Panc1 (cell line): Measurements from ENCODE around the gene PDCL2. TPM values are rescaled to one million over a fixed set of nuclear protein-coding genes. Genes with fewer than 3 reads are reported as not detected.

ENCODE experiments used
- ATAC-seq: fragments of 200-7000 bp; cut with Tn5 transposase; 2 replicates; pipeline ENCODE4 v1.9.1; 2020; ENCODE audit warnings: mild to moderate bottlenecking, moderate library complexity
- BruUV-seq: library from RNA; stranded (reverse); fragments of 400-500 nt; replicated peaks from 2 replicates; lab custom pipeline; 2021; lab: Mats Ljungman, UMichigan
- CTCF ChIA-PET: fragments of 300-600 bp; sonication (Branson Sonifier 250); formaldehyde crosslinking; loops from one replicate; lab custom pipeline; 2022; ENCODE audit warnings: antibody characterized with exemption; lab: Charles Lee
- POLR2A ChIA-PET: fragments of 300-600 bp; sonication (Branson Sonifier 250); formaldehyde crosslinking; loops from one replicate; lab custom pipeline; 2022; ENCODE audit warnings: antibody characterized with exemption; lab: Charles Lee
- DNase-seq: peaks from one replicate; pipeline ENCODE4 v3.0.0-alpha.2; 2010; ENCODE audit warnings: low read depth, low spot score
- H3K27ac ChIP-seq: 2 replicates; pipeline ENCODE4 v1.5.1; 2011; ENCODE audit warnings: mild to moderate bottlenecking, low read length, inconsistent platforms
- H3K27me3 ChIP-seq: fragments of 200-500 bp; sonication (Bioruptor generic); 2 replicates; pipeline ENCODE4 v1.6.0; 2014; ENCODE audit warnings: low read length, inconsistent platforms; ENCODE audit not compliant: control insufficient read depth, insufficient read depth
- H3K36me3 ChIP-seq: fragments of 200-500 bp; sonication (Bioruptor generic); 2 replicates; pipeline ENCODE4 v1.5.1; 2014; ENCODE audit warnings: inconsistent platforms, mild to moderate bottlenecking, low read length, moderate library complexity; ENCODE audit not compliant: control insufficient read depth, insufficient read depth
- H3K4me1 ChIP-seq: 2 replicates; pipeline ENCODE4 v1.5.1; 2011; ENCODE audit warnings: inconsistent platforms, mild to moderate bottlenecking, low read length, moderate library complexity; ENCODE audit not compliant: control insufficient read depth, insufficient read depth
- H3K4me3 ChIP-seq, 2 experiments: 2 replicates each; pipeline ENCODE4 v1.5.1; 2011 to 2012; ENCODE audit warnings: low read depth in 2 of 2, low read length in 2 of 2, mild to moderate bottlenecking in 2 of 2, inconsistent platforms in 1 of 2, moderate library complexity in 1 of 2
- H3K9me3 ChIP-seq: fragments of 200-500 bp; sonication (Bioruptor generic); 2 replicates; pipeline ENCODE4 v1.5.1; 2014; ENCODE audit warnings: low read depth, mild to moderate bottlenecking, inconsistent platforms, low read length, moderate library complexity; ENCODE audit not compliant: control insufficient read depth, insufficient read depth
- CTCF ChIP-seq: fragments of 450-650 bp; IDR thresholded peaks from 2 replicates; pipeline ENCODE4 v1.5.1; 2017; ENCODE audit warnings: mild to moderate bottlenecking
- POLR2AphosphoS5 ChIP-seq: IDR thresholded peaks from 2 replicates; pipeline ENCODE4 v1.6.1; 2012; ENCODE audit warnings: mild to moderate bottlenecking, low read depth, low read length, moderate library complexity
- REST ChIP-seq, 2 experiments: IDR thresholded peaks; 2 replicates each; pipeline ENCODE4 v1.6.1; 2011 to 2012; ENCODE audit warnings: low read depth in 2 of 2, control low read depth in 1 of 2, low read length in 1 of 2, mild to moderate bottlenecking in 1 of 2, moderate library complexity in 1 of 2; ENCODE audit not compliant: insufficient read depth in 1 of 2
- SIN3A ChIP-seq: IDR thresholded peaks from 2 replicates; pipeline ENCODE4 v1.6.1; 2012; ENCODE audit warnings: low read depth, mild to moderate bottlenecking, low read length, moderate library complexity, borderline replicate concordance; ENCODE audit not compliant: insufficient read depth
- TCF7L2 ChIP-seq: IDR thresholded peaks from 2 replicates; pipeline ENCODE4 v1.6.1; 2011; ENCODE audit warnings: mild to moderate bottlenecking, low read depth, low read length, inconsistent platforms
- in situ Hi-C: cut with HindIII; loops from 2 replicates; pipeline ENCODE4 v1.10.0; 2016; ENCODE audit warnings: low sequenced_read_pairs, low pct_unique_long_range_greater_than_20kb
- intact Hi-C: fragments of 100-400 bp; cut with micrococcal nuclease; formaldehyde crosslinking; loops from one replicate; pipeline ENCODE4 v1.10.0; 2022; ENCODE audit not compliant: unreplicated experiment
- total RNA-seq: library from RNA; stranded (reverse); gene quantifications from one replicate; pipeline ENCODE4 v1.2.1, GENCODE V29; 2021; ENCODE audit not compliant: unreplicated experiment

The PDCL2 gene
- total RNA-seq, 1 experiment from 2014 or later = not detected

- POLR2A ChIA-PET = no interaction called here
Observed at GRCh38 chr4:55510685-55511084, 81.4 kb downstream of the PDCL2 start.

GRCh38 chr4:55509266-55509665, 82.8 kb downstream of the PDCL2 start:
- BruUV-seq = no TSS peak
- no peak for TF ChIP-seq POLR2AphosphoS5
- TF ChIP-seq CTCF = no peak
- TF ChIP-seq TCF7L2 = no peak
- no peak for TF ChIP-seq REST (IDR thresholded peaks at IDR 0.05; ENCODE audit: insufficient read depth in 1 of 2, low read depth in 2 of 2, low read length in 1 of 2)
- no peak for TF ChIP-seq SIN3A
- Histone ChIP-seq H3K27me3 (no peaks in the 10 kb centered on the region), H3K36me3 (no peaks in the 10 kb centered on the region), H3K9me3 (no peaks in the 10 kb centered on the region), H3K4me1 (no peaks in the 10 kb centered on the region), H3K27ac (no peak overlapping the region), H3K4me3 (no peak overlapping the region)
- ChIA-PET CTCF (no interaction called here), POLR2A (no interaction called here)
- DNase-seq (no peak), ATAC-seq (no peak)
- intact Hi-C loops = no loop called here
- in situ Hi-C loops = no loop called here

More at GRCh38 chr4:55510685-55511084, 81.4 kb downstream of the PDCL2 start:
- in situ Hi-C loops = no loop called here
- Histone ChIP-seq H3K9me3 (no peaks in the 10 kb centered on the region), H3K27me3 (no peaks in the 10 kb centered on the region), H3K27ac (no peak overlapping the region), H3K4me3 (no peak overlapping the region), H3K4me1 (no peaks in the 10 kb centered on the region), H3K36me3 (no peaks in the 10 kb centered on the region)
- TF ChIP-seq POLR2AphosphoS5 = no peak
- TF ChIP-seq REST (IDR thresholded peaks at IDR 0.05; ENCODE audit: insufficient read depth in 1 of 2, low read depth in 2 of 2, low read length in 1 of 2) = no peak
- CTCF ChIA-PET = no interaction called here
- ATAC-seq (no peak), DNase-seq (no peak)
- intact Hi-C loops = no loop called here
- BruUV-seq = no TSS peak
